Psoas muscle (tissue), 8 donors: ENCODE results near the gene DNAJB14. TPM values are rescaled to one million over a fixed set of nuclear protein-coding genes. Genes with fewer than 3 reads are reported as not detected.
A peak's percentile ranks its signal among the peaks of the same experiment; 100 is the strongest.

Source experiments
- ATAC-seq, 4 donors: fragments of 200-7000 bp; cut with Tn5 transposase; one replicate each; pipeline ENCODE4 v1.9.1; 2020; ENCODE audit warnings: moderate library complexity in 3 of 4, mild to moderate bottlenecking in 2 of 4
- DNase-seq, 2 donors: peaks; one replicate each; pipeline ENCODE4 v3.0.0-alpha.2; 2020
- H3K27ac ChIP-seq: fragments of 200-600 bp; one replicate; pipeline ENCODE4 v1.8.0; 2022
- H3K27me3 ChIP-seq, 3 donors: fragments of 200-600 bp in 1 of 3; one replicate each; pipeline versions ENCODE4 v1.6.1 to v1.8.0; 2013 to 2022; ENCODE audit warnings: low read length in 2 of 3, mild to moderate bottlenecking in 2 of 3, moderate library complexity in 1 of 3; ENCODE audit not compliant: insufficient read depth in 3 of 3
- H3K36me3 ChIP-seq, 2 donors: fragments of 200-600 bp in 1 of 2; one replicate each; pipeline versions ENCODE4 v1.6.1 to v1.8.0; 2013 to 2022; ENCODE audit warnings: low read depth in 1 of 2, mild to moderate bottlenecking in 1 of 2, moderate library complexity in 1 of 2; ENCODE audit not compliant: insufficient read depth in 1 of 2
- H3K4me1 ChIP-seq: fragments of 200-600 bp; one replicate; pipeline ENCODE4 v1.8.0; 2022
- H3K4me3 ChIP-seq: fragments of 200-600 bp; one replicate; pipeline ENCODE4 v1.8.0; 2022; ENCODE audit warnings: mild to moderate bottlenecking
- H3K9me3 ChIP-seq: fragments of 200-600 bp; one replicate; pipeline ENCODE4 v1.8.0; 2022
- CTCF ChIP-seq: fragments of 200-600 bp; IDR thresholded peaks from one replicate; pipeline ENCODE4 v1.8.0; 2022; ENCODE audit warnings: antibody characterized with exemption
- WGBS, 3 donors: extraction: QIAGEN DNeasy Blood & Tissue Kit; methylation state at CpG; one replicate each; pipeline versions ENCODE4 v1.1.6 to v1.1.7; 2013; 5-methylcytosine and 5-hydroxymethylcytosine counted together
- intact Hi-C, 2 donors: fragments of 100-400 bp; cut with DNase I; formaldehyde crosslinking; loops; one replicate each; pipeline versions ENCODE4 v1.11.0 to v1.14.2; 2022
- polyA plus RNA-seq, 3 donors: library from polyadenylated mRNA; stranded (reverse); fragments of 200-250 nt; gene quantifications; one replicate each; pipeline ENCODE4 v1.2.3, GENCODE V29; 2013
- total RNA-seq, 4 donors: library from RNA; stranded (reverse); fragmentation: NEBNext Ultra II Directional in 2 of 4; extraction: Animal tissue kit (Norgen Biotek cat#: 25700) in 2 of 4; gene quantifications; one replicate each; pipeline versions ENCODE4 v1.2.1 to v1.2.4, GENCODE V29; 2021 to 2023
- donor health status: healthy with polysubstance abuse.
- donor health status: DM: no; HTN: no; CAD: no; lungs with moderate emphysema.
- donor health status: Bipolar disorder and iron deficiency.
- donor health status: healthy.
- donor health status: DM: yes; HTN: yes; CAD: no.
- donor health status: DM: no; HTN: no; CAD: no.
- donor health status: DM: no; HTN: no; CAD: no.
- donor health status: DM: yes; HTN: yes; CAD: no.

Gene DNAJB14
- total and polyA plus RNA-seq, 7 donors, result 3.3 to 16.7 (median 12.9) TPM

GRCh38 chr4:99915449-99915848 lies 31.0 kb downstream of the DNAJB14 start:
- peaks cover 5 to 26% of the 10 kb centered on the region in 2 donors for H3K36me3 ChIP-seq
- no peak for DNase-seq

GRCh38 chr4:99894998-99895397 lies 51.4 kb downstream of the DNAJB14 start:
- ATAC-seq (no peak), DNase-seq (no peak)
- H3K27ac ChIP-seq, result peak overlapping the region; percentile 82
- intact Hi-C loops, result loop anchor here (2.0 to 5.0 kb wide), 3 partner anchors 52 to 333 kb away; partner anchors contain the start of genes DNAJB14 (in 1 of the 2) and TRMT10A (in 1 of the 2)
- TF ChIP-seq CTCF, result no peak
- 91 to 96% (median 95%) methylated on average over 16 of the region's 16 CpGs for WGBS, 3 donors
- H3K36me3 ChIP-seq, result peaks cover 0 to 29% of the 10 kb centered on the region in 2 donors
- H3K4me1 ChIP-seq, result peaks cover 17% of the 10 kb centered on the region
- no peaks in the 10 kb centered on the region for H3K27me3 ChIP-seq
- peak overlapping the region; percentile 86 for H3K4me3 ChIP-seq
- H3K9me3 ChIP-seq, result no peaks in the 10 kb centered on the region

More at GRCh38 chr4:99915449-99915848, 31.0 kb downstream of the DNAJB14 start:
- Histone ChIP-seq H3K27ac (no peak overlapping the region), H3K9me3 (no peaks in the 10 kb centered on the region), H3K4me3 (no peak overlapping the region), H3K27me3 (no peaks in the 10 kb centered on the region), H3K4me1 (no peaks in the 10 kb centered on the region)
- 94 to 96% (median 95%) methylated on average over 2 of the region's 2 CpGs for WGBS, 3 donors
- no peak for ATAC-seq
- TF ChIP-seq CTCF, result no peak
- intact Hi-C loops, result no loop called here

- intact Hi-C loops, result loop anchor here (2.0 to 5.0 kb wide), 3 partner anchors 52 to 332 kb away; partner anchors contain the start of genes DNAJB14 (in 1 of the 2) and TRMT10A (in 1 of the 2)
- WGBS, 3 donors, result 2 to 5% (median 2%) methylated on average over 19 to 39 of the region's 40 CpGs
- peaks cover 0 to 27% of the 10 kb centered on the region in 2 donors for H3K36me3 ChIP-seq
Observed at GRCh38 chr4:99894161-99894997, 52.0 kb downstream of the DNAJB14 start, which contains the start of gene LAMTOR3. LAMTOR3 (minus strand) TSS chr4:99894427; CDS start chr4:99893963, 464 bp downstream.

GRCh38 chr4:99893839-99894160 lies 52.6 kb downstream of the DNAJB14 start:
- Histone ChIP-seq H3K27ac (peak overlapping the region; percentile 82), H3K27me3 (no peaks in the 10 kb centered on the region), H3K36me3 (peaks cover 0 to 29% of the 10 kb centered on the region in 2 donors), H3K9me3 (no peaks in the 10 kb centered on the region), H3K4me3 (peak overlapping the region; percentile 86), H3K4me1 (peaks cover 22% of the 10 kb centered on the region)
- ATAC-seq (peak in 1 of 4 donors; percentile 25), DNase-seq (no peak)
- WGBS, 3 donors, result 1 to 2% (median 2%) methylated on average over 12 of the region's 12 CpGs
- intact Hi-C loops, result loop anchor here (2.0 to 5.0 kb wide), 3 partner anchors 53 to 331 kb away; partner anchors contain the start of genes DNAJB14 (in 1 of the 2) and TRMT10A (in 1 of the 2)
- TF ChIP-seq CTCF, result no peak

More at GRCh38 chr4:99894161-99894997, 52.0 kb downstream of the DNAJB14 start, which contains the start of gene LAMTOR3:
- DNase-seq, result peak; percentile 90 to 96
- peak within 1 kb of the TSS; percentile 86 for H3K4me3 ChIP-seq
- H3K27me3 ChIP-seq, result no peaks in the 10 kb centered on the region
- peak within 1 kb of the TSS; percentile 82 for H3K27ac ChIP-seq
- peak; percentile 99 for ATAC-seq
- no peak for TF ChIP-seq CTCF
- H3K9me3 ChIP-seq, result no peaks in the 10 kb centered on the region
- peaks cover 17% of the 10 kb centered on the region for H3K4me1 ChIP-seq
